Endothelial cell of umbilical vein (primary cell): Measurements from ENCODE around the gene EPB41L3. TPM values are rescaled to one million over a fixed set of nuclear protein-coding genes. Genes with fewer than 3 reads are reported as not detected.
A peak's percentile ranks its signal among the peaks of the same experiment; 100 is the strongest.

Experiments used
- BruUV-seq: library from RNA; stranded (reverse); fragments of 400-500 nt; replicated peaks from 2 replicates; lab custom pipeline; 2021; lab: Mats Ljungman, UMichigan
- CTCF ChIA-PET: fragments of 300-600, 350-600 bp; sonication (Branson Sonifier 250); formaldehyde crosslinking; loops from one replicate; lab custom pipeline; 2021; ENCODE audit warnings: antibody characterized with exemption, inconsistent platforms; lab: Charles Lee
- POLR2A ChIA-PET: fragments of 300-600, 350-600 bp; sonication (Branson Sonifier 250); formaldehyde crosslinking; loops from one replicate; lab custom pipeline; 2021; ENCODE audit warnings: antibody characterized with exemption, inconsistent platforms; lab: Charles Lee
- DNase-seq: peaks from one replicate; pipeline ENCODE4 v3.0.0-alpha.2; 2011; ENCODE audit warnings: low read depth, low spot score
- FAIRE-seq: peaks from 2 replicates; lab custom pipeline; 2011; peaks lifted over from hg19 to GRCh38; lab: Jason Lieb, UNC
- H2AFZ ChIP-seq: 2 replicates; pipeline ENCODE4 v1.6.0; 2012; ENCODE audit warnings: low read depth, low read length, control low read depth, inconsistent platforms
- H3K27ac ChIP-seq: 2 replicates; pipeline ENCODE4 v1.5.1; 2011; ENCODE audit warnings: low read depth, mild to moderate bottlenecking, control low read depth, low read length, moderate library complexity; ENCODE audit not compliant: insufficient read depth
- H3K27me3 ChIP-seq, 2 experiments: 2 replicates each; pipeline versions ENCODE4 v1.6.0 to v1.6.1; 2011; ENCODE audit warnings: low read length in 2 of 2, mixed read lengths in 1 of 2; ENCODE audit not compliant: control insufficient read depth in 2 of 2, insufficient read depth in 2 of 2
- H3K36me3 ChIP-seq, 2 experiments: 2 replicates in 1 of 2; 3 replicates in 1 of 2; pipeline ENCODE4 v1.5.1; 2011; ENCODE audit warnings: low read length in 2 of 2, mild to moderate bottlenecking in 1 of 2, moderate library complexity in 1 of 2; ENCODE audit not compliant: control insufficient read depth in 2 of 2, insufficient read depth in 2 of 2; ENCODE audit errors: extremely low read depth in 1 of 2
- H3K4me1 ChIP-seq: 3 replicates; pipeline ENCODE4 v1.5.1; 2011; ENCODE audit warnings: mild to moderate bottlenecking, low read length; ENCODE audit not compliant: control insufficient read depth, insufficient read depth; ENCODE audit errors: extremely low read depth
- H3K4me2 ChIP-seq: 2 replicates; pipeline ENCODE4 v1.6.1; 2011; ENCODE audit warnings: low read length, control low read depth, mixed read lengths; ENCODE audit not compliant: insufficient read depth
- H3K4me3 ChIP-seq, 3 experiments: fragments of 200-600 bp in 1 of 3; sonication (generic), shearing (Covaris generic) in 1 of 3; replicated peaks in 1 of 3; 2 replicates each; pipeline ENCODE4 v1.5.1; 2011 to 2016; ENCODE audit warnings: control low read depth in 3 of 3, low read length in 3 of 3, mild to moderate bottlenecking in 2 of 3, inconsistent platforms in 1 of 3, low read depth in 1 of 3, moderate library complexity in 1 of 3; ENCODE audit not compliant: insufficient read depth in 1 of 3
- H3K79me2 ChIP-seq: 2 replicates; pipeline ENCODE4 v1.6.0; 2012; ENCODE audit warnings: low read length, inconsistent platforms; ENCODE audit not compliant: control insufficient read depth, insufficient read depth
- H3K9ac ChIP-seq: replicated peaks from 2 replicates; pipeline ENCODE3; 2011; ENCODE audit warnings: low read length, control low read depth; ENCODE audit not compliant: insufficient read depth; ENCODE audit errors: extremely low read depth
- H3K9me1 ChIP-seq: replicated peaks from 3 replicates; pipeline ENCODE4 v1.6.0; 2011; ENCODE audit warnings: mild to moderate bottlenecking, low read length; ENCODE audit not compliant: control insufficient read depth, insufficient read depth; ENCODE audit errors: extremely low read depth
- H3K9me3 ChIP-seq: replicated peaks from 2 replicates; pipeline ENCODE4 v1.5.1; 2012; ENCODE audit warnings: low read length, inconsistent platforms; ENCODE audit not compliant: control insufficient read depth, insufficient read depth
- H4K20me1 ChIP-seq: replicated peaks from 2 replicates; pipeline ENCODE3; 2011; ENCODE audit warnings: mild to moderate bottlenecking, low read length; ENCODE audit not compliant: control insufficient read depth, insufficient read depth; ENCODE audit errors: extremely low read depth
- CTCF ChIP-seq, 2 donors: IDR thresholded peaks; 1 replicate in 1 of 2; 2 replicates in 1 of 2; pipeline ENCODE4 v1.5.1; 2011; ENCODE audit warnings: low read length in 2 of 2, mild to moderate bottlenecking in 2 of 2, moderate library complexity in 2 of 2, control low read depth in 1 of 2, inconsistent platforms in 1 of 2, low read depth in 1 of 2; ENCODE audit not compliant: insufficient read depth in 1 of 2; ENCODE audit errors: extremely low read depth in 1 of 2
- EZH2 ChIP-seq: IDR thresholded peaks from 2 replicates; pipeline ENCODE4 v1.6.1; 2012; ENCODE audit warnings: borderline replicate concordance, low read depth, mild to moderate bottlenecking, moderate library complexity, low read length, inconsistent platforms; ENCODE audit not compliant: severe bottlenecking
- FOS ChIP-seq: IDR thresholded peaks from 2 replicates; pipeline ENCODE4 v1.6.1; 2011; ENCODE audit warnings: mild to moderate bottlenecking, low read length, moderate library complexity, borderline replicate concordance; ENCODE audit not compliant: insufficient read depth
- GATA2 ChIP-seq: IDR thresholded peaks from 2 replicates; pipeline ENCODE4 v1.7.0; 2011; ENCODE audit warnings: low read depth, mild to moderate bottlenecking, moderate library complexity, mixed read lengths, low read length; ENCODE audit not compliant: insufficient read length, insufficient read depth
- JUN ChIP-seq: IDR thresholded peaks from 2 replicates; pipeline ENCODE4 v1.6.1; 2011; ENCODE audit warnings: borderline replicate concordance, low read depth; ENCODE audit not compliant: insufficient read length, insufficient read depth
- MAX ChIP-seq: IDR thresholded peaks from 2 replicates; pipeline ENCODE4 v1.6.1; 2011; ENCODE audit not compliant: insufficient read depth, insufficient read length
- MYC ChIP-seq: IDR thresholded peaks from one replicate; pipeline ENCODE4 v1.6.1; 2011; ENCODE audit warnings: mild to moderate bottlenecking, low read depth, low read length
- POLR2A ChIP-seq: IDR thresholded peaks from 2 replicates; pipeline ENCODE4 v1.6.1; 2012; ENCODE audit warnings: low read depth, mild to moderate bottlenecking, control low read depth, low read length
- POLR2AphosphoS5 ChIP-seq: IDR thresholded peaks from 2 replicates; pipeline ENCODE4 v1.6.1; 2012; ENCODE audit warnings: low read depth, mild to moderate bottlenecking, control low read depth, low read length, moderate library complexity; ENCODE audit not compliant: insufficient read depth
- dilution Hi-C: fragments of 300-500 bp; cut with MboI; formaldehyde crosslinking; loops from one replicate; pipeline ENCODE4 v1.15.0; 2019; ENCODE audit warnings: low sequenced_read_pairs; ENCODE audit not compliant: extremely low pct_ligation_motif_present
- intact Hi-C: fragments of 100-400 bp; cut with micrococcal nuclease; formaldehyde crosslinking; loops from one replicate; pipeline ENCODE4 v1.10.0; 2022
- polyA plus RNA-seq, 4 experiments: library from polyadenylated mRNA; depleted of rRNA in 3 of 4; stranded (reverse) in 3 of 4; unstranded in 1 of 4; fragments of >200 nt; gene quantifications; 2 replicates each; pipeline versions ENCODE4 v1.2.1 to v1.2.3, GENCODE V29; 2011 to 2012; ENCODE audit warnings: missing spikeins in 1 of 4
- total RNA-seq: library from RNA; stranded (reverse); gene quantifications from 2 replicates; pipeline ENCODE4 v1.2.3, GENCODE V29; 2021

Gene EPB41L3
- total and polyA plus RNA-seq, 2 donors (not counting 3 experiments of a cell fraction or from before 2014, with no cell fraction given): 38.9 to 114 TPM

GRCh38 chr18:5584746-5585417 is 41.1 kb upstream of the EPB41L3 start:
- TF ChIP-seq FOS: peak; percentile 41
- TF ChIP-seq POLR2AphosphoS5: no peak
- DNase-seq (peak; percentile 29), FAIRE-seq (no peak)
- Histone ChIP-seq H3K36me3 (no peaks in the 10 kb centered on the region), H3K27ac (no peak overlapping the region), H3K9me1 (no peaks in the 10 kb centered on the region), H3K79me2 (no peaks in the 10 kb centered on the region), H4K20me1 (no peaks in the 10 kb centered on the region), H2AFZ (no peak overlapping the region), H3K4me2 (no peak overlapping the region), H3K27me3 (no peaks in the 10 kb centered on the region), H3K4me3 (no peak overlapping the region), H3K4me1 (peaks cover 17% of the 10 kb centered on the region), H3K9ac (no peak overlapping the region), H3K9me3 (no peaks in the 10 kb centered on the region)
- intact Hi-C loops (no loop called here), dilution Hi-C loops (no loop called here)
- no TSS peak for BruUV-seq
- POLR2A ChIA-PET: no interaction called here
- CTCF ChIA-PET: no interaction called here

- POLR2A ChIA-PET: no interaction called here
- H3K9me3 ChIP-seq: no peaks in the 10 kb centered on the region
Measured at GRCh38 chr18:5582849-5583681, 39.3 kb upstream of the EPB41L3 start.

More at GRCh38 chr18:5582849-5583681, 39.3 kb upstream of the EPB41L3 start:
- Histone ChIP-seq H3K36me3 (no peaks in the 10 kb centered on the region), H3K27me3 (no peaks in the 10 kb centered on the region), H4K20me1 (no peaks in the 10 kb centered on the region), H3K4me1 (peaks cover 31% of the 10 kb centered on the region), H3K27ac (peak overlapping the region; percentile 79), H3K4me2 (peak overlapping the region; percentile 50), H3K9me1 (no peaks in the 10 kb centered on the region), H2AFZ (peak overlapping the region; percentile 63), H3K79me2 (no peaks in the 10 kb centered on the region), H3K4me3 (no peak overlapping the region), H3K9ac (peak overlapping the region; percentile 43)
- dilution Hi-C loops (no loop called here), intact Hi-C loops (loop anchor here (1.0 to 2.0 kb wide), 3 partner anchors 13 to 126 kb away; partner anchors contain the start of gene EPB41L3)
- TF ChIP-seq JUN: no peak
- TF ChIP-seq EZH2: no peak
- TF ChIP-seq GATA2: no peak
- TF ChIP-seq MAX: no peak
- TF ChIP-seq POLR2A: no peak
- TF ChIP-seq FOS: no peak
- TF ChIP-seq POLR2AphosphoS5: no peak
- no peak for TF ChIP-seq MYC
- TF ChIP-seq CTCF (IDR thresholded peaks at IDR 0.05; ENCODE audit: extremely low read depth in 1 of 2, insufficient read depth in 1 of 2, low read depth in 1 of 2, low read length in 2 of 2): no peak
- CTCF ChIA-PET: interaction anchor here (0.8 to 2.0 kb wide), 4 partner anchors 12 to 126 kb away, joined by 3 to 9 read pairs (median 4); no protein-coding TSS in a partner anchor
- BruUV-seq: TSS peak; percentile 25
- DNase-seq (peak; percentile 90), FAIRE-seq (peak; percentile 86)
